GM10248 (cell line): ENCODE results near the gene MAMDC2.

Source experiments
- CTCF ChIA-PET: fragments of 300-600 bp; sonication (Branson Sonifier 250); formaldehyde crosslinking; extraction: SDS; loops from one replicate; lab custom pipeline; 2021; ENCODE audit warnings: antibody characterized with exemption; lab: Yijun Ruan, JAX
- POLR2A ChIA-PET: fragments of 350-650 bp; sonication (Branson Sonifier 250); formaldehyde crosslinking; extraction: SDS; loops from one replicate; lab custom pipeline; 2020; ENCODE audit warnings: antibody characterized with exemption; lab: Yijun Ruan, JAX
- DNase-seq: peaks from one replicate; pipeline ENCODE4 v3.0.0; 2012; ENCODE audit errors: extremely low spot score
- CTCF ChIP-seq: IDR thresholded peaks from 2 replicates; pipeline ENCODE4 v1.5.1; 2012; ENCODE audit warnings: mild to moderate bottlenecking, low read depth; ENCODE audit errors: extremely low read depth, missing control alignments, control extremely low read depth

MAMDC2 gene

GRCh38 chr9:70003901-70004714 lies 39.5 kb upstream of the MAMDC2 start:
- CTCF ChIA-PET = interaction anchor here (0.7 to 1.1 kb wide), 3 partner anchors 9 to 20 kb away, joined by 3 to 4 read pairs (median 3); no protein-coding TSS in a partner anchor
- POLR2A ChIA-PET = no interaction called here
- no peak for TF ChIP-seq CTCF

GRCh38 chr9:70006306-70006705 lies 37.3 kb upstream of the MAMDC2 start:
- ChIA-PET POLR2A (no interaction called here), CTCF (interaction anchor here (0.8 kb wide), 1 partner anchor 105 kb away, joined by 3 read pairs; no protein-coding TSS in a partner anchor)
- TF ChIP-seq CTCF = no peak
- no peak for DNase-seq

More at GRCh38 chr9:70003901-70004714, 39.5 kb upstream of the MAMDC2 start:
- no peak for DNase-seq

GRCh38 chr9:70007831-70008230 lies 35.8 kb upstream of the MAMDC2 start:
- ChIA-PET POLR2A (no interaction called here), CTCF (no interaction called here)
- DNase-seq = no peak
- no peak for TF ChIP-seq CTCF

- ChIA-PET POLR2A (no interaction called here), CTCF (no interaction called here)
- no peak for TF ChIP-seq CTCF
- no peak for DNase-seq
Measured at GRCh38 chr9:70010015-70010414, 33.6 kb upstream of the MAMDC2 start.

GRCh38 chr9:70011366-70011765 lies 32.3 kb upstream of the MAMDC2 start:
- DNase-seq = no peak
- ChIA-PET POLR2A (no interaction called here), CTCF (interaction anchor here (0.8 to 1.9 kb wide), 3 partner anchors 10 to 102 kb away, joined by 4 to 6 read pairs (median 4); no protein-coding TSS in a partner anchor)
- TF ChIP-seq CTCF = no peak

GRCh38 chr9:70012569-70012968 lies 31.1 kb upstream of the MAMDC2 start:
- no peak for DNase-seq
- TF ChIP-seq CTCF = no peak
- CTCF ChIA-PET = no interaction called here
- POLR2A ChIA-PET = no interaction called here
